ENCODE measurements around the gene C2orf74. TPM values are rescaled to one million over a fixed set of nuclear protein-coding genes. Genes with fewer than 3 reads are reported as not detected.

Gene C2orf74
- total and polyA plus RNA-seq, 12 donors, result 6.3 to 74.8 (median 31.3) TPM

DNA sequence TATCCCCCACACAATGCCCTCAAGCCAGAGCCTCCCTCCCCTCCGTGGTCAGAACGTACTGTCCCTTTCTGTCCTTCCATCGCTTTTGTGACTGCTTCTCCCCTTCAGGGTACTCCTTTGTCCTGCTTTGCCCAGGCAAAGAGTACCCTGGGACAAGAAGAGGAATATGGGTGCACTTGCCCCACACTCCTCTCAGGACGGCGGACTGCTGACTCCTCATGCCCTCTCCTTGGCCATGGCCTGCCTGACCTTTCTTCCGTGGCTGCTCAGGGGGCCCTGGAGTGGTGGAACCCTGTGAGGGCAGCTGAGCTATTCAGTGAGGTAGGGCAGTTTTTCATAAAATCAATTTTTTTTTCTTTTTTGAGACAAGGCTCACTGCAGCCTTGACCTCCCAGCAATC, 18.7 kb downstream of the C2orf74 start:
- peak overlapping the region in 1 of 4 donors; percentile 43 for H3K4me3 ChIP-seq

DNA sequence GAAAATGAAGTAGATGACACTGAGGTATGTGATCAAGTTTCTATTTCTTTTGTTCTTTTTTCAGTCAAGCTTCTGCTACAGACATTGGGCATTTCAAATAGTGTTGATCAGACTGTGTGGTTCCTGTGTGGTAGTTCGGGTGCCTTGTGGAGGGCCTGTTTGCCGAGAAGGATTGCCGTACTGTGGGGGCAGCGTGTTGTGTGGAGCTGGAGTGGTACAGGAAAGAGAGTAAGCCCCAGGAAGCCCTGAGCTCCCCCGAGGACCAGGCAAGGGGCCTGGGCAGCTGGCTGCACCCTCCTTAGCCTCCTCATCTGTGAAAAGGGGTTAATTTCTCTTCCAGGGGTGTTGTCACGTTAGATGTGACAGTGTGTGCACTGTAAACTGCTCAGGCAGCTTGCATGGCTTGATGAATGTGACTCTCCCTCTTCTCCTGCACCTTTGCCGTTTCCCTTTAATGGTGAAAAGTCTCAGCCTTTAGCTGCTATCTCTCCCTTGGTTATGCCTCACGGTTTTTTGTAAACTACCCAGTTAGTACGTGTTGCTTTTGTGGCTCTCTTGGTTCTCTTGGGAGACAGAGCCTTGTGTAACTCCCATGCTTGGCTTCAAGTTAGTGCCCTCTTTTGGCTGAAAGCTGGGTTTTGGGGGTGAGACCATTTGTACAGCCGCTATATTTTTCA, 19.5 kb downstream of the C2orf74 start:
- WGBS, 4 donors, result 52 to 65% (median 56%) methylated on average over 10 of the region's 10 CpGs
- intact Hi-C loops (cut with DNase I), result no loop called here
- Histone ChIP-seq H3K36me3 (replicated peaks in 1 of 2) (peaks cover 0 to 51% of the 10 kb centered on the region in 2 donors), H3K9me3 (replicated peaks in 1 of 3) (no peaks in the 10 kb centered on the region), H3K4me3 (peak overlapping the region in 1 of 4 donors; percentile 10), H3K27me3 (no peaks in the 10 kb centered on the region), H3K4me1 (replicated peaks in 1 of 2) (peaks cover 40 to 46% of the 10 kb centered on the region in 2 donors), H3K27ac (peak overlapping the region in 2 of 5 donors; percentile 48 to 58)
- DNase-seq, result no peak
- TF ChIP-seq POLR2A (IDR thresholded peaks at IDR 0.05) (no peak), CTCF (IDR thresholded peaks at IDR 0.05) (no peak)

More for the DNA sequence above, 18.7 kb downstream of the C2orf74 start:
- intact Hi-C loops (cut with DNase I), result no loop called here
- Histone ChIP-seq H3K9me3 (replicated peaks in 1 of 3) (no peaks in the 10 kb centered on the region), H3K27ac (peak overlapping the region in 4 of 5 donors; percentile 4 to 100 (median 82)), H3K27me3 (no peaks in the 10 kb centered on the region), H3K36me3 (replicated peaks in 1 of 2) (peaks cover 0 to 43% of the 10 kb centered on the region in 2 donors), H3K4me1 (replicated peaks in 1 of 2) (peaks cover 40 to 46% of the 10 kb centered on the region in 2 donors)
- TF ChIP-seq POLR2A (IDR thresholded peaks at IDR 0.05), result no peak
- TF ChIP-seq CTCF (IDR thresholded peaks at IDR 0.05), result no peak
- WGBS, 4 donors, result 57 to 73% (median 62%) methylated on average over 6 of the region's 6 CpGs
- DNase-seq, result no peak

- no peaks in the 10 kb centered on the region for H3K27me3 ChIP-seq
- H3K27ac ChIP-seq, result peak overlapping the region in 1 of 5 donors; percentile 58
- DNase-seq, result no peak
- no peaks in the 10 kb centered on the region for H3K9me3 ChIP-seq (replicated peaks in 1 of 3)
- no peak overlapping the region for H3K4me3 ChIP-seq
- intact Hi-C loops (cut with DNase I), result no loop called here
- TF ChIP-seq CTCF (IDR thresholded peaks at IDR 0.05) (no peak), POLR2A (IDR thresholded peaks at IDR 0.05) (no peak)
- peaks cover 40 to 46% of the 10 kb centered on the region in 2 donors for H3K4me1 ChIP-seq (replicated peaks in 1 of 2)
- H3K36me3 ChIP-seq (replicated peaks in 1 of 2), result peaks cover 0 to 56% of the 10 kb centered on the region in 2 donors
- 60 to 71% (median 67%) methylated on average over 6 of the region's 6 CpGs for WGBS, 4 donors
Measured at GRCh38 chr2:61182059-61182383, 20.0 kb downstream of the C2orf74 start.

DNA sequence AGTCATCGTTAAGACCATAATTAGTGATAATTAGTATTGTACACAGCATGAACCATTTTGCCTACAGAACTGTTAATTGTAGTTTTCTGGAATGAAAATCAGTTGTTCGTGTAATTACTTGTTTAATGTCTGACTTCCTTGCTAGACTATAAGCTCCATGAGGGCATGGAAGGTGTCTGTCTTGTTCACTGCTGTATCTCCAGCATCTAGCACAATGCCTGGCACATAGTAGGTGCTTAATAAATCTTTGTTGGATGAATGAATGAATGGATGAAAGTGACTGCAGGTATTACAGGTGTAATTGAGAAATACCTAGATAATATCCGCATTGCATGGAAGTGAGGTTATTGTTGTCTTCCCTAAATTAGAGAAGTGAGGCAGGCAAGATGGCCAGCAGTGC, 21.8 kb downstream of the C2orf74 start:
- H3K27me3 ChIP-seq, result no peaks in the 10 kb centered on the region
- no peak for DNase-seq
- no peak overlapping the region for H3K27ac ChIP-seq
- peaks cover 31 to 36% of the 10 kb centered on the region in 2 donors for H3K4me1 ChIP-seq (replicated peaks in 1 of 2)
- WGBS, 4 donors, result 96 to 99% (median 98%) methylated on average over 3 of the region's 3 CpGs
- H3K4me3 ChIP-seq, result no peak overlapping the region
- intact Hi-C loops (cut with DNase I), result no loop called here
- no peaks in the 10 kb centered on the region for H3K9me3 ChIP-seq (replicated peaks in 1 of 3)
- TF ChIP-seq POLR2A (IDR thresholded peaks at IDR 0.05) (no peak), CTCF (IDR thresholded peaks at IDR 0.05) (no peak)
- peaks cover 0 to 74% of the 10 kb centered on the region in 2 donors for H3K36me3 ChIP-seq (replicated peaks in 1 of 2)
